Measurements from ENCODE around the gene ZNF132. TPM values are rescaled to one million over a fixed set of nuclear protein-coding genes. Genes with fewer than 3 reads are reported as not detected.

ZNF132 gene
- total and polyA plus RNA-seq, 9 of the 15 experiments (the other 6 are each of a cell fraction or from before 2014, with no cell fraction given): 0.03 to 0.42 (median 0.10) TPM; not detected in 5

GRCh38 chr19:58466760-58467589 lies 27.0 kb upstream of the ZNF132 start, which contains the start of gene ZNF324 (continued):
- TF ChIP-seq AFF1 (IDR thresholded peaks at IDR 0.05; ENCODE audit: low read depth in 1 of 2, partially characterized antibody in 2 of 2) (peak in 1 of 2 experiments; percentile 70), RFX1 (IDR thresholded peaks at IDR 0.05) (peak; percentile 96), EP400 (IDR thresholded peaks at IDR 0.05) (peak; percentile 74; the same call in 1 of the 2 replicates), MAZ (CRISPR knock-in tag; conservative IDR thresholded peaks at IDR 0.05 in 1 of 2, IDR thresholded peaks at IDR 0.05 in 1 of 2) (peak in 1 of 2 experiments; percentile 75; a peak in 2 of 4 replicates), SMC3 (conservative IDR thresholded peaks at IDR 0.05; ENCODE audit: insufficient read depth, low read depth, low read length) (0 out of 2 replicates have a peak, but pooled peaks have one; percentile 18), CXXC5 (CRISPR knock-in tag; IDR thresholded peaks at IDR 0.05) (peak; percentile 97), CREB3 (tag; conservative IDR thresholded peaks at IDR 0.05; ENCODE audit: low read depth) (no peak), MYBL2 (IDR thresholded peaks at IDR 0.05; ENCODE audit: low read depth) (no peak), MYBL2 (CRISPR knock-in tag; IDR thresholded peaks at IDR 0.05; ENCODE audit: borderline replicate concordance) (no peak), MCM5 (IDR thresholded peaks at IDR 0.05; ENCODE audit: low read depth) (no peak), NCOA1 (IDR thresholded peaks at IDR 0.05; ENCODE audit: low read depth) (no peak), GABPA (tag; conservative IDR thresholded peaks at IDR 0.05; ENCODE audit: low read depth) (peak; percentile 93), PHB2 (IDR thresholded peaks at IDR 0.05; ENCODE audit: low read depth) (no peak), RAD21 (CRISPR knock-in tag; conservative IDR thresholded peaks at IDR 0.05 in 1 of 2, IDR thresholded peaks at IDR 0.05 in 1 of 2) (peak in 1 of 2 experiments; percentile 25; a peak in 3 of 4 replicates), ZNF79 (CRISPR knock-in tag; IDR thresholded peaks at IDR 0.05; ENCODE audit: low read depth) (no peak), POLR2AphosphoS2 (IDR thresholded peaks at IDR 0.05; ENCODE audit: low read length) (peak; percentile 74; the same call in 1 of the 2 replicates), USF2 (CRISPR knock-in tag; IDR thresholded peaks at IDR 0.05) (peak; percentile 97)
- TF ChIP-seq, protein P1, sequence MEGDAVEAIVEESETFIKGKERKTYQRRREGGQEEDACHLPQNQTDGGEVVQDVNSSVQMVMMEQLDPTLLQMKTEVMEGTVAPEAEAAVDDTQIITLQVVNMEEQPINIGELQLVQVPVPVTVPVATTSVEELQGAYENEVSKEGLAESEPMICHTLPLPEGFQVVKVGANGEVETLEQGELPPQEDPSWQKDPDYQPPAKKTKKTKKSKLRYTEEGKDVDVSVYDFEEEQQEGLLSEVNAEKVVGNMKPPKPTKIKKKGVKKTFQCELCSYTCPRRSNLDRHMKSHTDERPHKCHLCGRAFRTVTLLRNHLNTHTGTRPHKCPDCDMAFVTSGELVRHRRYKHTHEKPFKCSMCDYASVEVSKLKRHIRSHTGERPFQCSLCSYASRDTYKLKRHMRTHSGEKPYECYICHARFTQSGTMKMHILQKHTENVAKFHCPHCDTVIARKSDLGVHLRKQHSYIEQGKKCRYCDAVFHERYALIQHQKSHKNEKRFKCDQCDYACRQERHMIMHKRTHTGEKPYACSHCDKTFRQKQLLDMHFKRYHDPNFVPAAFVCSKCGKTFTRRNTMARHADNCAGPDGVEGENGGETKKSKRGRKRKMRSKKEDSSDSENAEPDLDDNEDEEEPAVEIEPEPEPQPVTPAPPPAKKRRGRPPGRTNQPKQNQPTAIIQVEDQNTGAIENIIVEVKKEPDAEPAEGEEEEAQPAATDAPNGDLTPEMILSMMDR (IDR thresholded peaks at IDR 0.05 in 2 of 3, conservative IDR thresholded peaks at IDR 0.05 in 1 of 3; ENCODE audit: insufficient read depth in 2 of 3, low read depth in 1 of 3, low read length in 3 of 3): peak in 1 of 3 experiments; percentile 21; a peak in 2 of 6 replicates

Measured in K562 (cell line).